Adrenal gland (tissue), 5 donors: Measurements from ENCODE around the gene TFDP2.

ENCODE experiments used
- POLR2A ChIP-seq, 2 donors: fragments of 450-650 bp; IDR thresholded peaks; one replicate each; pipeline ENCODE4 v1.6.1; 2017; ENCODE audit warnings: antibody characterized with exemption in 2 of 2, mild to moderate bottlenecking in 2 of 2, moderate library complexity in 1 of 2
- TF ChIP-seq, protein P1 (sequence below), 6 experiments: fragments of 450-650 bp in 4 of 6; fragments of 200-600 bp in 2 of 6; sonication (generic) in 1 of 6; IDR thresholded peaks; 1 replicate in 5 of 6; 2 replicates in 1 of 6; pipeline versions ENCODE4 v1.5.1 to v1.8.0; 2016 to 2021; ENCODE audit warnings: antibody characterized with exemption in 6 of 6, mild to moderate bottlenecking in 2 of 6, moderate library complexity in 1 of 6
- donor health status: DM: no; HTN: no; CAD: no.

DNA sequence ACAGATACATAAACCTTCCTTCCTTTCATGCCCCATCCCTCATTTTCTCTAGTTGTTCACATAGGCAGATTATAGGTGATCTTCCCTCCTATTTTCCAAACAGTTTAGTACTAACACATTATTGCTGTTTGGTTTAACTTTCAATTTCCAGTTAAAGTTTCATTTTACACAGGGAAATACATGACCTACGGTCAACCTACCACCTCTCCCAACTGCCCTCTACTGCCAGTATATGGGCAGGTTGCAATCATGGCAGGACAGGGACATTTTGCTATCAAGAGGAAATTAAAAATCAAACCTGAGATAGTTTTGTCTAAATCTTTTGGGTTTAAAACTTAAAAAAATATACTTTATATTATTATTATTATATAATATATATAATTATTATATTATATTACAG, 26.1 kb upstream of the TFDP2 start:
- TF ChIP-seq, protein P1, sequence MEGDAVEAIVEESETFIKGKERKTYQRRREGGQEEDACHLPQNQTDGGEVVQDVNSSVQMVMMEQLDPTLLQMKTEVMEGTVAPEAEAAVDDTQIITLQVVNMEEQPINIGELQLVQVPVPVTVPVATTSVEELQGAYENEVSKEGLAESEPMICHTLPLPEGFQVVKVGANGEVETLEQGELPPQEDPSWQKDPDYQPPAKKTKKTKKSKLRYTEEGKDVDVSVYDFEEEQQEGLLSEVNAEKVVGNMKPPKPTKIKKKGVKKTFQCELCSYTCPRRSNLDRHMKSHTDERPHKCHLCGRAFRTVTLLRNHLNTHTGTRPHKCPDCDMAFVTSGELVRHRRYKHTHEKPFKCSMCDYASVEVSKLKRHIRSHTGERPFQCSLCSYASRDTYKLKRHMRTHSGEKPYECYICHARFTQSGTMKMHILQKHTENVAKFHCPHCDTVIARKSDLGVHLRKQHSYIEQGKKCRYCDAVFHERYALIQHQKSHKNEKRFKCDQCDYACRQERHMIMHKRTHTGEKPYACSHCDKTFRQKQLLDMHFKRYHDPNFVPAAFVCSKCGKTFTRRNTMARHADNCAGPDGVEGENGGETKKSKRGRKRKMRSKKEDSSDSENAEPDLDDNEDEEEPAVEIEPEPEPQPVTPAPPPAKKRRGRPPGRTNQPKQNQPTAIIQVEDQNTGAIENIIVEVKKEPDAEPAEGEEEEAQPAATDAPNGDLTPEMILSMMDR (IDR thresholded peaks at IDR 0.05) = no peak
- TF ChIP-seq POLR2A (IDR thresholded peaks at IDR 0.05) = no peak
